Immature natural killer cell (primary cell): ENCODE measurements around the gene PPP1R3C. TPM values are rescaled to one million over a fixed set of nuclear protein-coding genes. Genes with fewer than 3 reads are reported as not detected.

Experiments used
- DNase-seq, 3 donors: peaks; one replicate each; pipeline ENCODE4 v3.0.0; 2022; ENCODE audit warnings: mixed read lengths in 1 of 3
- H3K27ac Mint-ChIP-seq, 6 donors: one replicate each; pipeline ENCODE4 v1.8.0; 2020; ENCODE audit warnings: mixed read lengths in 6 of 6, mild to moderate bottlenecking in 5 of 6, inconsistent platforms in 4 of 6, moderate library complexity in 3 of 6
- H3K27me3 Mint-ChIP-seq, 3 donors: one replicate each; pipeline ENCODE4 v1.8.0; 2020 to 2021; ENCODE audit warnings: low read depth in 3 of 3, mild to moderate bottlenecking in 3 of 3, mixed read lengths in 3 of 3, moderate library complexity in 3 of 3, inconsistent platforms in 1 of 3
- H3K36me3 Mint-ChIP-seq, 3 donors: one replicate each; pipeline ENCODE4 v1.8.0; 2020; ENCODE audit warnings: mixed read lengths in 3 of 3, inconsistent platforms in 2 of 3, mild to moderate bottlenecking in 2 of 3
- H3K4me1 Mint-ChIP-seq, 2 donors: one replicate each; pipeline ENCODE4 v1.8.0; 2020; ENCODE audit warnings: inconsistent platforms in 2 of 2, mild to moderate bottlenecking in 2 of 2, mixed read lengths in 2 of 2, moderate library complexity in 1 of 2
- H3K4me3 Mint-ChIP-seq, 5 donors: one replicate each; pipeline ENCODE4 v1.8.0; 2020; ENCODE audit warnings: mild to moderate bottlenecking in 5 of 5, mixed read lengths in 5 of 5, inconsistent platforms in 3 of 5, moderate library complexity in 3 of 5
- H3K9me3 Mint-ChIP-seq, 6 donors: one replicate each; pipeline ENCODE4 v1.8.0; 2020; ENCODE audit warnings: mild to moderate bottlenecking in 6 of 6, mixed read lengths in 6 of 6, inconsistent platforms in 4 of 6, moderate library complexity in 3 of 6
- polyA plus RNA-seq, 3 donors: library from polyadenylated mRNA; unstranded; fragments of 300-500 nt; fragmentation: Illumina TruSeq; gene quantifications; one replicate each; pipeline ENCODE4 v1.2.3, GENCODE V29; 2021

The PPP1R3C gene
- polyA plus RNA-seq = not detected

DNA sequence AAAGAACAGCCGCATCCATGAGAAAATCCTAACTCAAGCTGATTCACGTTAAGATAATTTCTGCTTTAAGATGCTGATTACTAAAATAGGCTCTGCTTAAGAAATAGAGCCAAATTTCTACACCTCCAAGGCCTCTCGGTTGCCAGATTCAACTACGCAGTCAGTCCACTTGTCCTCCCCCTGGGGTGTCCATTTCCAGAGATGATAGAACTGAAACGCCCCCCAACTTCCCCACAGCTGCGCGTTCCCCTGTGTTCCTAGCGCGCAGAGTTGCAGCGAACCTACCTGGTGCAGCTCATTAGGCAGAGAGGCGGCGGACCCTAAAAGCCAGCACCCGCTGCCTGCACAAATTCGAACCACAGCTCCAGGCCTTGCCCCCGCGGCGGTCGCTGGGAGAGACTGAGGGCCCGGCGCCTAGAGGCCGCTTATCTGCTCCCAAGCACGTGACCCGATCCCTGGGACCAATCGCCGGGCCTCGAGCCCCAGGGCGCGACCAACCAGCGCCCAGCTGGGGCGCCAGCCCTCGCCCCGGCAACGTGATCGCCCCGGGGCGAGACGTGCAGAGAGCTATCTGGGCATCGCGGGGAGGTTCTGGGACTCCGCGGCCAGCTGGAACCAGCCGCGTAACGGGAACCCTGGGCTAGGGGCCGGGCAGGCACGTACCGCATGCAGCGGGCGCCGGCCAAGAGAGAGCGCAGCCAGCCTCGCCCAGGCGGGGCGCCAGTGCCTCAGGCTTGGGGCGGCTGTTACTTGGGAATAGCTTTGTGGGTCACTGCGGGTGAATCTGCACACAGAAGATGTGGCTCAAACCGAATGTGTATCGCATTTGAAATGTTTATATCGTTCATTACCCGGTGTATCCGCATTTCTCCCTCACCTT, at the start of gene PPP1R3C:
TSS of gene PPP1R3C (minus strand) at position 401 of the 880 bp plus-strand sequence. CDS start at position 299, 102 bp downstream.
- no peak within 1 kb of the TSS for H3K27ac Mint-ChIP-seq
- peaks cover 5 to 11% of the 10 kb centered on the region in 2 donors for H3K4me1 Mint-ChIP-seq
- no peaks in the 10 kb centered on the region for H3K36me3 Mint-ChIP-seq
- H3K4me3 Mint-ChIP-seq = peak within 1 kb of the TSS; percentile 17 to 48 (median 23)
- H3K27me3 Mint-ChIP-seq = peaks cover 7 to 18% (median 18%) of the 10 kb centered on the region in 3 donors
- no peaks in the 10 kb centered on the region for H3K9me3 Mint-ChIP-seq
- DNase-seq = peak in 1 of 3 donors; percentile 1

DNA sequence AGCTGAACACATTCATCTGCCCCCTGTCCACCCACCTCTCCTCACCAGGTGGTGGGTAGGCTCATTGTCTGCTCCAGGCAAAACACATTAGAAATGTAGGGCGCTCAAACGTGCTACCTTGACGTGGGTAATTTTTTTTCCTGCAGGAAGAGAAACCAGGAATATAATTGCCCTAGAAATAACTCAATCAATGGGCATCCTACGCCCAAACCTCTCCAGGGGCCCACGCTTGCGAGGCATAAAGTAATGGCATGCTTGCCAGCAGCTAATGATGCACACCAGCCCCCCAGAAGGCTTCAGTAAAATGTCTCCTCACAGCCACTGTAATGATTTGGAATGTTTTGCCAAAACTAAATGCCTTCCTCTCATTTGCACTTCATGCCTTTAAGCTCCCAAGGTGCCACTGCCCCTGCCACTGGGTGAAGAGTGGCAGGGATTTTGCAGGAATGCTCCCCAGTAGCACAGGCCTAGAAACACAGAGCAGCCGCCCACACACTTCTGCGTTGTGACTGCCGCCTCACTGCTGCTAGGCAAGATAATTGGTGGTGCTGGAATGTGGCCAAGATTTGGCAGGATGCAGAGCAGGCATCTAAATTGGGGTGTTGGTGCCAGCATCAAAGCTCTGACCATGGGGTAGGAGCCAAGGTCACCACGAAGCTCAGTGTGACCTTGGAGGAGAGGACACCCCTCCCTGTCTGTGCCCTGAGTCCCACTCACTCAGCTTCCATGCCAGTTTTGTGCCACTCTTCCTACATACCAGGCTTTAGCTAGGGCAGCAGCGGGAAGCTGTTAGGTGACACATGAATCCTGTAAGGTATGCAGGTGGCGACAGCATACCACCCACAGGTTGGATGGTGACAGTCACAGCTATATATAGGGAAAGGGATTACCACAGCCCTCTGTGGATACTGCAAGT, 48.7 kb upstream of the PPP1R3C start:
- Mint-ChIP-seq H3K27ac (no peak overlapping the region), H3K9me3 (no peaks in the 10 kb centered on the region), H3K4me1 (no peaks in the 10 kb centered on the region), H3K36me3 (no peaks in the 10 kb centered on the region), H3K4me3 (no peak overlapping the region), H3K27me3 (peaks cover 0 to 2% (median 1%) of the 10 kb centered on the region in 3 donors)
- DNase-seq = no peak

DNA sequence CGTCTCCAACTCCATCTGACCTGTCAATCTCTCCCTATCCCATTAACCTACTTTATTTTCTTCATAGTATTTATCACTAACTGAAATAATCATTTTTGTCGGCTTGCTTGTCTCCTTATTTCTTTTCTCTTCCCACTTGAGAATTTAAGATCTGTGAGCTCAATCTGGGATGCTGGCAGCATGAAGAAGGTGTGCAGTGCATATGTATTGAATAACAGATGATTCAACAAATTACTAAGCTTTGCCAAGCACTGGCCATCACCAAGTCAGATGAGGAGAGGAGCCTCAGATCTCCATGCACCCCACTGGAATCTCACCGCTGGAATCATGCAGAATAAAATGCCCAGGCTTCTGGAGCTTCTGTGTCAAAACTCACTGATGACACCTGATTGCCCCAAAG, 47.6 kb upstream of the PPP1R3C start:
- H3K36me3 Mint-ChIP-seq = no peaks in the 10 kb centered on the region
- H3K27ac Mint-ChIP-seq = no peak overlapping the region
- peaks cover 0 to 1% (median 0%) of the 10 kb centered on the region in 3 donors for H3K27me3 Mint-ChIP-seq
- no peaks in the 10 kb centered on the region for H3K9me3 Mint-ChIP-seq
- no peak overlapping the region for H3K4me3 Mint-ChIP-seq
- no peaks in the 10 kb centered on the region for H3K4me1 Mint-ChIP-seq
- DNase-seq = no peak

DNA sequence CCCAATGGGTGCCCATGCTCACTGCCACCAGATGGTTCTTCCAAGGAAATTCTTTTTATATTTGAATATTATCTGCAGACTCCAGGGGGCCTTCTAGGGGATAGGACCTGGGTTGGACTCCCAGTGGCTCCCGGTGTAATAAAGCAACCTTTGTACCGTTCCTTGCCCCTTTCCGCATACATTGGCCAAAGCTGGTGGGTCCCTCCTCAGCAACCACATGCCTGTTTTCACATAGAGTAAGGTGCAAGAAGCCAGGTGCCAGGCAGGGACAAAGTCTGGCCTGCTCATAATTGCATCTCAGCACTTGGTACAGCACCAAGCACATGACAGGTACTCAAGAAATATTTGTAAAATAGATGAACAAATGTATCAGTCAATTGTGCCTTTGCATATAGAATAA, 46.4 kb upstream of the PPP1R3C start:
- H3K9me3 Mint-ChIP-seq = no peaks in the 10 kb centered on the region
- H3K4me1 Mint-ChIP-seq = no peaks in the 10 kb centered on the region
- peaks cover 0 to 1% (median 0%) of the 10 kb centered on the region in 3 donors for H3K27me3 Mint-ChIP-seq
- no peak overlapping the region for H3K27ac Mint-ChIP-seq
- no peaks in the 10 kb centered on the region for H3K36me3 Mint-ChIP-seq
- DNase-seq = no peak
- no peak overlapping the region for H3K4me3 Mint-ChIP-seq

DNA sequence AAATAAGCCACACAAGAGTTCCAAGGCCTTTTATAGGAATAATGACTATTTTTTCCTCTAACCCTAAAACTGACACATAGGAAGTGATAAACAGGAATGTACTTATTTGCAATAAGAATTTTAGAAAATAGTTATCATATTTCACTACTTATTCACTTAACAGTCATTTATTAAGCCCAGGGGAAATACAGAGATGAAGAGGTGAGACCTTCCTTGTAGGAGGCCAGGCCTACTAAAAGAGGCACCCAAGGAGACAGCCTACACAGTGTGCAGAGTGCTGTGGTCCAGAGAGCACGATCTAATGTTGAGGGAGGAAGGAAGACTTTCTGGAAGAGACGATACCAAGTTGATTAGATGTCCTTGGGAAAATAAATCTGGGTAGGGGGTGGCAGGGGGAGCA, 45.0 kb upstream of the PPP1R3C start:
- Mint-ChIP-seq H3K27me3 (peaks cover 0 to 1% (median 0%) of the 10 kb centered on the region in 3 donors), H3K4me1 (no peaks in the 10 kb centered on the region), H3K27ac (no peak overlapping the region), H3K9me3 (no peaks in the 10 kb centered on the region), H3K4me3 (no peak overlapping the region), H3K36me3 (no peaks in the 10 kb centered on the region)
- DNase-seq = no peak

DNA sequence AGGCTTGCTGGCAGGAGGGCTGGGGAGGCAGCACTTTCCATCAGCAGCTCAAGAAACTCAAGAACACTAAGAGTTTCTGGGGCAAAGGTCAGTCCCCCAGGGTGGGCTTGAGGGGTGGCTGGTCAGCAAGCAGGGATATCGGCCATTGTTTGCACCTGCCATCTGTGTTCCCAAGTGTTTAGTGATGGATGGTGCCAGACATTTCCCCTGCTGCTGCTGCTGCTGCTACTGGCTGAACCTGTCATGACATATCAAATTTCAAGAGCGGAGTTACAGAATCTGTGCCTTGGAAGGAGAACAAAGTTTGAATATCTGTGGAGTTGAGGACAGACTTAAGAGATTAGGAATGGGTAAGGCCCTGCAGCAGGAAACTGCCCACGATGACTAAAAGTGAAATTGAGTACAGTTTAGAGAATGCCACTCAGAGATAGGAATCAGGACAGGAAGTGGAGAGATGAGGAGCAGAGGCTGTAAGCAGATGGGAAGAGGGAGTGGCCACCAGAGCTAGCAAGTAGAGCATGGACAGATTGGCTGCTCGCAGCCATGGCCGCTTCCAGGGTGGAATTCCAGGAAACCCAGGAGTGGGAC, 39.2 kb upstream of the PPP1R3C start:
- Mint-ChIP-seq H3K4me1 (no peaks in the 10 kb centered on the region), H3K27ac (no peak overlapping the region), H3K4me3 (no peak overlapping the region), H3K27me3 (peaks cover 2 to 6% (median 5%) of the 10 kb centered on the region in 3 donors), H3K9me3 (no peaks in the 10 kb centered on the region), H3K36me3 (no peaks in the 10 kb centered on the region)
- no peak for DNase-seq

DNA sequence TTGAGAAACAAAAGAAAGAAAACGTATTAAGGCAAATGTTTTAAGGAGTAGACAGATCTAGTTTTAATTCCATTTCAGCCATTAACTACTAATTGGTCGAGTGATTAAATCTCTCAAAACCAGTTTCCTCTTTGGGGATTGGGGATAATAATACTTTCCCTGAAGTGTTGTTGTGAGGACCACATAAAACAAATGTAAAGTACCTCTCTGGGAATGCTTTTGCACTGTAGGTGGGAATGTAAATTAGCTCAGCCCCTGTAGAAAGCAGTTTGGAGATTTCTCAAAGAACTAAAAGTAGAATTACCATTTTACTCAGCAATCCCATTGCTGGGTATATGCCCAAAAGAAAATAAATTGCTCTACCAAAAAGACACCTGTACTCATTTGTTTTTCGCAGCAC, 36.0 kb upstream of the PPP1R3C start:
- peaks cover 2 to 6% (median 5%) of the 10 kb centered on the region in 3 donors for H3K27me3 Mint-ChIP-seq
- H3K4me3 Mint-ChIP-seq = no peak overlapping the region
- no peak overlapping the region for H3K27ac Mint-ChIP-seq
- H3K9me3 Mint-ChIP-seq = no peaks in the 10 kb centered on the region
- no peaks in the 10 kb centered on the region for H3K4me1 Mint-ChIP-seq
- no peak for DNase-seq
- H3K36me3 Mint-ChIP-seq = peaks cover 0 to 3% (median 0%) of the 10 kb centered on the region in 3 donors

DNA sequence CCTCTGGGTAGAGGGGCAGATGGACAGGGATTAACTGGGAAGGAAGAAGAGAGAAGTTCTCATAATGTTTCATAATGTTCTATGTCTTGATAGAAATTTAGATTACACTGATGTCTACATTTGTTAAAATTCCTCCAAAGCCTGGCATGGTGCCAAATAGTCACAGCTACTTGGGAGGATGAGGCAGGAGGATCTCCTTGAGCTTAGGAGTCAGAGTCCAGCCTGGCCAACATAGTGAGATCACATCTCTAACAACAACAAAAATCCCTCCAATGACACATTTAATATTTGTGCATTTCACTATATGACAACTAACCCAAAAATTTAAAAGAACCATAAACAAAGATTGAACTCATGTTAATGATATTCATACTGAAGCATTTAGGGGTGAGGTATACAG, 33.0 kb upstream of the PPP1R3C start:
- no peak for DNase-seq

DNA sequence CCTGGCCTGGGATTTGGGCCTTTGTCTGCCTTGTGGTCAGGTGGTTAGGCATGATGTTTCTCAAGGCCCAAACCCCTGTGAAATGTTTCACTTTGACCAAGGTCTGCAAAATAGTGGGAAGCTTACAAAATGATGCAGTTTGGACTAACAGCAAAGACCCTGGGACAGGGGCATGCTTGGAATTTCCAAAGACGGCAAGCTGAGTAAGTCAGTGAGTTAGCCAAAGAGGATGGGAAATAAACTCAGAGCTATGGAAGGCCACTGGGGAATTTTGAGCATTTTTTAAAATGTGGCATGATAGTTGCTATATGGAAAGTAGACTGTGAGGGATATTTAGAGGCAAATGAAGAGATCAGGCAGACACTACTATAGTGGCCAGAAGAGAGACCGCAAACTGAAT, 31.6 kb upstream of the PPP1R3C start:
- peaks cover 0 to 3% (median 0%) of the 10 kb centered on the region in 6 donors for H3K9me3 Mint-ChIP-seq
- DNase-seq = no peak
- H3K36me3 Mint-ChIP-seq = peaks cover 0 to 3% (median 0%) of the 10 kb centered on the region in 3 donors
- peaks cover 4 to 8% (median 7%) of the 10 kb centered on the region in 3 donors for H3K27me3 Mint-ChIP-seq
- no peaks in the 10 kb centered on the region for H3K4me1 Mint-ChIP-seq
- no peak overlapping the region for H3K27ac Mint-ChIP-seq
- H3K4me3 Mint-ChIP-seq = no peak overlapping the region

More for the DNA sequence above, 33.0 kb upstream of the PPP1R3C start:
- Mint-ChIP-seq H3K9me3 (peaks cover 0 to 3% (median 0%) of the 10 kb centered on the region in 6 donors), H3K4me3 (no peak overlapping the region), H3K36me3 (peaks cover 0 to 3% (median 0%) of the 10 kb centered on the region in 3 donors), H3K27ac (peak overlapping the region in 1 of 6 donors; percentile 13), H3K4me1 (no peaks in the 10 kb centered on the region), H3K27me3 (peaks cover 4 to 11% (median 7%) of the 10 kb centered on the region in 3 donors)

DNA sequence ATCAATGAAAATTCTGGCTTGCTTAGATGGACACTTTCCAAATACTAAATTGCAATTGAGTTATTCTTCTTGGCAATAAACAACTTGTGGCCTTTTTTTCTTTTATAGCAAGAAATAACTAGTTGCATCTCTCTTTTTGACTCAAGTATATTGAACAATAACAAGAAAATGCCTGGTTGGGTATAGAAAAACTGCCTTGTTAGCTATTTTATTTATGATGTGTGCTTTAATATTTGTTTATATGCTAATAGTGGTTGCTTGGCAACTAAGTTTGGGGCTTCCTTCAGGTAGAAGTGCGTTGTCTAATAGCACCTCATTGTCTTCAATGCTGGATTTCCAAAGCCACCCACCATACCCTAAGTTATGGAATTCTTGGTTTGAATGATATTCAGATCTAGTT, 30.1 kb upstream of the PPP1R3C start:
- Mint-ChIP-seq H3K27ac (no peak overlapping the region), H3K27me3 (peaks cover 4 to 13% (median 7%) of the 10 kb centered on the region in 3 donors), H3K9me3 (peaks cover 0 to 3% (median 0%) of the 10 kb centered on the region in 6 donors), H3K4me1 (no peaks in the 10 kb centered on the region), H3K4me3 (no peak overlapping the region), H3K36me3 (peaks cover 0 to 3% (median 0%) of the 10 kb centered on the region in 3 donors)
- DNase-seq = no peak

DNA sequence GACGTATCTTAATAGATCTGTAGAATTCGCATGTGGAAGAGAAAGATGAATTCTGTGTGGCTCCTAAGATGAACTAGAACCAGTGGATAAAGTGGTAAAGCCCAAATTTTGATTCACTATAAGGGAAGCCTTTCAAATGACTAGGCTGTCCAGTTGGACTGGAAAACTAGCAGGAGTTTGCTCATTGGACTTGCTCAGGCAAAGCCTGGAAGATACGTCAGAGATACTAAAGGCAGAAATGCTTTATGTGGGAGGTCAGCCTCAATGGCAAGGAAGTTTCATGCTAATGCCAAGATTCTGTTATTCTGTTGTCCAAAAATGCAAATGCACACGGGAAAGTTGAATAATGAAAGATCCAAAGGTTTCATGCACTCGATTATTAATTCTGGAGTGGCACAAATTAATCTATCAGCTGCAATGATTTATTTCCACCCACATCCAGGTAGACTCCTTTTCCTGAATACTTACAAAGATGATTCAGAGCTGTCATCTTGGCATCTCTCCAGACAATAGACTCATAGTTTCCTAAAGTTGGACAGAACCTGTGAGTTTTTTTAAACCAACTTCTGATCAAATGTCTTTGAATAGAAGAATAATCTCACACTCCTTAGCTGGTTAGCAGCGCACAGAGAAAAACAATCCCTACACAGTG, 20.5 kb upstream of the PPP1R3C start:
- DNase-seq = no peak
- Mint-ChIP-seq H3K4me1 (no peaks in the 10 kb centered on the region), H3K27ac (no peak overlapping the region), H3K9me3 (no peaks in the 10 kb centered on the region), H3K4me3 (no peak overlapping the region), H3K27me3 (peaks cover 0 to 8% (median 1%) of the 10 kb centered on the region in 3 donors), H3K36me3 (no peaks in the 10 kb centered on the region)

DNA sequence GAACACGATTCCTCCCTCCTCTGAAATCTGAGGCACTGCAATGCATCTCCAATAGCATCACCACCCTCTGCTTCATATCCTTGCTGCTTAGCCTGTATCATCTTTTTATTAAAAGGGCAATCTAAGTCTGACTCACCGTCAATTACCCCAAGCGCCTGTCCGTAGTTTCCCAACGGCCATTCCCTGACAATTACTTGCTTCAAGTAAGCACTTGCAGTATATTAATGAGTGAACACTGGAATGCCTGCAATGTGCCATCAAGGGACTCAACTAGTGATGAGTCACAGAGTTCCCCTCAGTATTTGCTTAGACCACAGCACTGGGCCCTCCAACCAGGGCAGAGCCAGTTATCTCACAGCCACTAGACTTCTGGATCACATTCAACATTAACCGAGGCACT, 19.5 kb upstream of the PPP1R3C start:
- Mint-ChIP-seq H3K4me3 (no peak overlapping the region), H3K27me3 (peaks cover 0 to 4% (median 3%) of the 10 kb centered on the region in 3 donors), H3K4me1 (no peaks in the 10 kb centered on the region), H3K36me3 (no peaks in the 10 kb centered on the region), H3K27ac (no peak overlapping the region), H3K9me3 (no peaks in the 10 kb centered on the region)
- no peak for DNase-seq

DNA sequence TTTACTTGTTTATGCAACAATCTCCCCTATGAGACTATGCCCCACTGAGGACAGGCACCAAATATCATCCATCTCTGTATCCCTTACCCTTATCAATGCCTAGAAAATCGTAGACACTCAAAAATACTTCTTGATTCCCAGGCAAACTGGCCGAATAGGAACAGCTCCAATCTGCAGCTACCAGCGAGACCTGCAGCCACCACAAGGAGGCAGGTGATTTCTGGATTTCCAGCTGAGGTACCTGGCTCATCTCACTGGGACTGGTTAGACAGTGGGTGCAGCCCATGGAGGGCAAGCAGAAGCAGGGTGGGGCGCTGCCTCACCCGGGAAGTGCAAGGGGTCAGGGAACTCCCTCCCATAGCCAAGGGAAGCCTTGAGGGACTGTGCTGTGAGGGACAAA, 10.8 kb upstream of the PPP1R3C start:
- Mint-ChIP-seq H3K4me1 (no peaks in the 10 kb centered on the region), H3K27me3 (peaks cover 8 to 13% (median 11%) of the 10 kb centered on the region in 3 donors)

More for the DNA sequence above, 10.8 kb upstream of the PPP1R3C start:
- Mint-ChIP-seq H3K9me3 (peaks cover 0 to 1% (median 0%) of the 10 kb centered on the region in 6 donors), H3K27ac (no peak overlapping the region), H3K4me3 (no peak overlapping the region), H3K36me3 (no peaks in the 10 kb centered on the region)
- no peak for DNase-seq
